NCI-H1694 treated with DMSO at 0.1 percent for 48 hours (cell line): Measurements from ENCODE around the gene NHLH1.
A peak's percentile ranks its signal among the peaks of the same experiment; 100 is the strongest.

Source experiments
- DNase-seq: peaks from one replicate; lab custom pipeline; 2025; lab: John Stamatoyannopoulos, UW

Gene NHLH1

DNA sequence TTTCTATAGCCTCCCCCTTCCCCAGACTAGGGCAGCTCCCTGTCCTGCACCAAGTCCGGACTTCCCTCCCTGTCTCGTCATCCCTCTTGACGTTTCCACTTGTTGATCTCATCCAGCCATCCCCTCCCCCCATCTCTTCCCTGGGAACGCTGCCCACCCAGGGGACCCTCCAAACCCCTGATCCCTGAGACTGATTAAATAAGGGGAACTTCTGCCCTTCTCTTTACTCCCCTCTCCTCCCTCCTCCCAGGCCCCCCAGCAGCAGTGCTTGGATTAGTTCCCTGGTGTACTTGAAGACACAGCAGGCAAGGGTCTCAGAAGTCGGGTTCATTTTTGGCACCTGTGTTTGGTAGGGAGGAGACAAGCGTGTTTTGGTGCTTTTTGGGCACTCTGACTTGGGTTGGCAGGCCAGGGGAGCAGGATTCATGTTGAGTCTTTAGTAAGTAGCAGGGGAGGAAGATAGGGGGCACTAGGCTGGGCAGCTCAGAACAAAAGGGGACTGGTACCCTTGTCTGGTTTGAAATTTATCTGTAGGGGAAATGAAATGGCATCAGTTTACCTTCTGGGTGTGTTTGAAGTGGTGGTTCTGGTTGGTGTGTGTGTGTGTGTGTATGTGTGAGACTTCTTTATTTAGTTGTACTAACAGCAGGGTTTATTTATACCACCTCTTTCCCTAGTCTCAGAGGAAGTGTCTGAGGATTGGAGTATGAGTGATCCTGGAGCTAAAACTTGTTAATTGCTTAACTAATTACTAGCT is 44.6 kb downstream of the NHLH1 start:
- DNase-seq, result no peak

DNA sequence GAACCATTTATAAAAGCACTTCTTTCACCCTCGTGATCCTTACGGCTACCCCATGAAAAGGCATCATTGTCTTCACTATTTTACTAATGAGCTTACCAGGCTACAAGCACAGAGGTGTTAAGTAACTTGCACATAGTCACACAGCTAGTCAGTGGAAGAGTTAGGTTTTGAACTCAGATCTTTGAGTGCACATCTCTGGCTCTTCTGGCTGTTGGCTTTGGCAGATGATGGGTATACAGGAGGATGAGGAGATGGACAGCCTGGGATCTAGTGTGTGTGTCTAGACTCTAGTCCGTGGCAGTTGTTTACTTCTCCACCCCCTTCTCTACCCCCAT is 45.1 kb downstream of the NHLH1 start:
- no peak for DNase-seq

DNA sequence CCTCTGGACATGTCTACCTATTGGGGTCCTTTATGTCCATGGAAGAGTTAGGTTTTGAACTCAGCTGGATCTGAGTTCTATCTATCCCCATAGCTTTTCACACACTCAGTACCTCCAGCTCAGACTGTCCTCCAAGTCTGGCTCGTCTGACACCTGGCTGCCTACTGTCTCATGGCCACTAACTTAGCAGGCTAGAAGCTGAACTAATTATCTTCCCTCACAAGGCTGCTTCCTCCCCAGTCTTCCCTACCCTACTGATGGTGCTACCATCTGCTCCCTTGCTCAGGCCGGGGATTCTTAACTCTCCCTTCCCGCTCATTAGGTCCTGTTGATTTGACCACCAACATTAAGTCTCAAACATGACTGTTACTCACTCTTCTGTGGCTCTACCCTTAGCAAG is 46.8 kb downstream of the NHLH1 start:
- no peak for DNase-seq

DNA sequence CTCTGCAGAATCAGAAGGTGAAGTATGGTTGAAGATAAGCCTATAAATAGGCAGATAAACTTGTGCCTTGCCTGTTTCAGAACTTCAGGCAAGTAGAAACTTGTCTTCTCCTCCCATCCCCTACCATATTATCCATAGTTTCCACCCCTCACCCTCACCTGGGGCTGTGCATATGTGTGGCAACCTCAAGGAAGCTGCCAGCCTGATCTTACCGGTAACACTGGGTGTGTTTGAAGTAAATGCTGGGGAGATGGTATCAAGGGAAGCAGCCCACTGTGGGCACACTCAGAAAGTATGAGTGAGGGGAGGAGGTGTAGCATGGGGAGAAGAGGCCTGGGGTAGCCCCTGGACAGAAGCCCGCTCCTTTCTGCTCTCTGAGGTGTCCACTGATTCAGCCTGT is 48.0 kb downstream of the NHLH1 start:
- no peak for DNase-seq

DNA sequence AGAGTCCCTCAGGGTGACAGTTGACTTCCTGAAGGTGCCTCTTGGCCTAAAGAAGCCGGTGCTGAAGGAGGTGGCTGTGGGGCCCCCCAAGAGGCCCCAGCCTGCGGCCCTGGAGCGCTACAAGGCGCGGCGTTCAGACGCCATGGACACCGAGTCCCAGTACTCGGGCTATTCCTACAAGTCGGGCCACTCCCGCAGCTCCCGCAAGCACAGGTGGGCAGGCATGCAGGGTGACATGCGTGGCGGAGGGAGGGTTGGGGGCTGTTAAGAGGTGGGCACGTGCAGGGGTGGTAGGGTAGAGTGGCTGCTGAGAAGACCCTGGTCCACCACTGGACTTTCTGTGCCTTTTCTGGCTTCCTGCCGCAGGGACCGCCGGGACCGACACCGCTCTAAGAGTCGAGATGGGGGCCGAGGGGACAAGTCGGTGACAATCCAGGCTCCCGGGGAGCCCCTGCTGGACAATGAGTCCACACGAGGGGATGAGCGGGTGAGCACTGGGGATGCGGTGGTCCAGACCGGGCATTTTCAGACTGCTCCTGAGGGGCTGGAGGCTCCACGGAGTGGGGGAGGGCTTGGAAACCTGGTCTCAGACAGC is 48.9 kb downstream of the NHLH1 start:
- DNase-seq, result no peak

DNA sequence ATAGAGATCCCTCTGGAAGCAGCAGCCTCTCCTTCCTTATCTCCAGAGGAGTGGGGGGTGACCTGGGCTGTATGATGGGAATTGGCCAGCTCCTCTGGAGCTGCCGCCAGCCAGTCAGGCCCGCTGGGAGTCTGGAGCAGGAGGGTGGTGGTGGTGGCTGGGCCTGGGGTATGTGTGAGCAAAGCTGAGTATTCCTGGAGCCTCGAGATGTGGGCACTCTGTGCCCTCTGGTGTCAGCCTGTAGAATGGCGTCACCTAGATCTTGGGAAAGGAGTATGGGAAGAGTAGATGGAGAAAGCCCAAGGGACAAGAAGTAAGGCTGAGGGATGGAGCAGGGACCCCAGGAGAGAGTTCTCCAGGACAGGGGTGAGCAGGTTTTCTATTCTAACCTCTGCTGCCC is 49.5 kb downstream of the NHLH1 start:
- peak; percentile 100 for DNase-seq

DNA sequence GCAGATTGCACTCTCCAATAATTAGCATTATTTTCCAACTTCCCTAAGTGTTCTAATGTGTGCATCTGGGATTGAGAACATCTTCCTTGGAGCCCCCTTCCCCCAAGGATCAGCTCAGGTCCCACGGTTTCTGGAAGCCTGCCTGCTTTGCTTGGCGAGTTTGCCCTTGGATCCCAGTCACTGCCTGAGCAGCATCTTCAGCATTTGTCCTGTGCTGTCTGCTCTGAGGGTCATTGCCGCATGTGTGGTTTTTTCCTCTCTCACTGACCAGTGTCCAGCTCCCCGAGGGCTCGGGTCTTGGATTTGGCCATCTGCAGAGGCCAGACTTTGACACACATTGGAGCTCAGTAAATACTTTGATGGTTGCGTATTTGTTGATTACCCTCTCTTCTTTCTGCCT is 51.6 kb downstream of the NHLH1 start:
- DNase-seq, result no peak

DNA sequence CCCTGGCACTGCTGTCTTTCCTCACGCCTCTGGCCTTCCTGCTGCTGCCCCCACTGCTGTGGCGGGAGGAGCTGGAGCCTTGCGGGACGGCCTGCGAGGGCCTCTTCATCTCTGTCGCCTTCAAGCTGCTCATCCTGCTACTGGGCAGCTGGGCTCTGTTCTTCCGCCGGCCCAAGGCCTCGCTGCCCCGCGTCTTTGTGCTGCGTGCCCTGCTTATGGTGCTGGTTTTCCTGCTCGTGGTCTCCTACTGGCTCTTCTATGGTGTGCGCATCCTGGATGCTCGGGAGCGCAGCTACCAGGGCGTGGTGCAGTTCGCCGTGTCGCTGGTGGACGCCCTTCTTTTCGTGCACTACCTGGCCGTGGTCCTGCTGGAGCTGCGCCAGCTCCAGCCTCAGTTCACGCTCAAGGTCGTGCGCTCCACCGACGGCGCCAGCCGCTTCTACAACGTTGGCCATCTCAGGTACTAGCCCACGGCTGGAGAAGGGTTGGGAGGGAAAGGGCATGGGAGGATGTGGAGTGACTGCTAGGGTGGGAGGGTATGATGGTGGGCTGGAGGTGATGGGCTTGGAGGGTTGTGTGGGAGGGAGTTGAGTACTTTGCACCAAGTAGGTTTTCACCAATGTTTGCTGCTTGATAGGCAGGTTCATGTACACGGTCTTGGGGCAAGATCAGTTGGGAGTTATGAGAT is 52.4 kb downstream of the NHLH1 start:
- no peak for DNase-seq

DNA sequence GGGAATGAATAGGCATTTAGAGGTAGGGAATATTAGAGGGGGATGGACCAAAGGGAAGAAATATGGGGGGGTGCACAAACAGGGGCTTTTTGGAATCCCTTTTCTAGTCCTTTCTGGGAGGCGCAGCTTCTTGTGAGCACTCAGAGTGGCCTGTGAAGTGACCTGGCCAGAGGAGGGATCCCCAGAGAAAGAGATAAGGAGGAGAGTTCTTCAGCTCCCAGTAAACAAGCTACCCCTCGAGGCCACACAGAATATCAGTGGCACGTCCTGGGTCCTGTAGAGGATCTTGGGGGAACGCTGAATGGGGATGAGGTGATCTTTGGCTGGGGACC is 52.9 kb downstream of the NHLH1 start:
- DNase-seq, result no peak

DNA sequence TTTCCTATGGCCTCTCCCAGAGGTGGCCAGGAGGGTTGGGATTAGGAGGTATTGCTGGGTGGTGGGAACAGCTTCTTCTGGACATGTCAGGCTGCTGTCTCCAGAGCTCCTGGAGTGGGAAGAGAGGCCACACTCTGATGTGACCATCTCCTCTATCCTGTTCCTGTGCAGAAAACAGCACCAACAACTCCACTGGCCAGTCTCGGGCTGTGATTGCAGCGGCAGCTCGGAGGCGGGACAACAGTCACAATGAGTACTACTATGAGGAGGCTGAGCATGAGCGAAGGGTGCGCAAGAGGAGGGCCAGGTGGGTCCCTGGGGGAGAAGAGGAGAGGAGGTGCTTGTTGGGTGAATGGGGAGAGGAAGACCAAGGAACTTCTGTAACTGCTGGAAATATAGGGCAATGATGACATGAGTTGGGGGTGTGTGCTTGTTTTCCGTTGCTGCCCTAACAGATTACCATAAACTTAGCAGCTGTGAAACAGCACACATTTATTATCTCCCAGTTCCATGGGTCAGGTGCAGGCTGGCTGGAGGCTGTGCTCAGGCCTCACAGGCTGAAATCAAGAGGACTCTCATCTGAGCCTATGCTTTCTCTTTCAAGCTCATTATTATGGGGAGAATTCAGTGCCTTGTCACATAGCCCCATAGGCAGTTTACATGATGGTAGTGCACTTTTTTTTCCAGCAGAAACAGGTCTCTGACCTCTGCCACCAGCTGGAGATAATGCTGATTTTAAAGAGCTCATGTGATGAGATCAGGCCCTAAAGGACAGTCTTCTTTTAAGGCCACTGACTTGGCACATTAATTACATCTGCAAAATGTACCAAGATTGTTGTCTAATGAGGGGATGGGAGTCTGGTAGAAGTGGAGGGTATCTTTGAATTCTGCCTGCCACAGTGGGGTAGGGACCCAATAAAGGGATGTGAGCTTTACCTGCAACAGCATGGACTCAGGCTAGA is 54.3 kb downstream of the NHLH1 start:
- no peak for DNase-seq

DNA sequence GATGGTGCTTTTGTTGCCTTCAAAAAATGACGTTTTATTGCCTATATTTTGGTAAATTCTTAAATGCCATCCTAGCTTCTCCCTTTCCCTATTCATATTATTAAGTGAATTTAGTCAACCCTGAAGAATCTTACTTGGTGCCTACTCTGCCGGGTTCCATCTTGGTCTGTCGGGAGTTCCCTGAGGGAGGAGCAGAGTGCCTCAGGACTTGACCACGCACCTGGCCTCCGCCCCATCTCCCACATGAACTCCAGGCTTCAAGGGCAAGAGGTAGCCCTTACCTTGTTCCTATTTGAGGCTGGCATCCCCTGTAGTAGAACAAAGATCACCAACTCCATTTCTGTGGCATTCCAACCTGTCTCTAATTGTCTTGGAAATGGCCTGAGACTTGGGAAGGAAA is 55.0 kb downstream of the NHLH1 start:
- no peak for DNase-seq
